ENCODE measurements around the gene SPATA21. TPM values are rescaled to one million over a fixed set of nuclear protein-coding genes. Genes with fewer than 3 reads are reported as not detected.

The SPATA21 gene
- polyA plus RNA-seq, 1 donor from 2014 or later, result 0.15 TPM

DNA sequence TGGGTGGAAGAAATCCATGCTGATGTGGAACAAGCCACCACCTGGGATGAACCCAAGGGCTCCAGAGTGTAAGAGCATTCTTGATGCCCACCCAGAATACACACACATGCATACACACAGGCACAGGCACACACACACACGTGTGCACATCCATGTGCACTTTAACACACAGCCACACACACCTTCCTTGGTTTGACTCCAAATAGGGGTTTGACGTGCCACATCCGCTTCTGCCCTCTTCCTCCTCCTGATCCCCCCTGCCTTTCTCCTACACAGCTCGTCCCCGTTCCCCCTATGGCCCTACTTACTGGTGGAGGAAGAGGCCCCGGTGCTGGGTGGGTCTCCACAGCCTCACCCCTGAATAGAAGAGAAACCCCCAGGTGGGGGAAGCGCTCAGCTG lies 16.0 kb downstream of the SPATA21 start:
- Histone ChIP-seq H3K27me3 (ENCODE audit: insufficient read depth, low read depth, low read length) (no peaks in the 10 kb centered on the region), H3K9me2 (ENCODE audit: insufficient read depth, low read length) (no peaks in the 10 kb centered on the region), H3K79me2 (replicated peaks; ENCODE audit: insufficient read depth, low read length) (no peaks in the 10 kb centered on the region), H3K4me2 (ENCODE audit: low read length) (no peak overlapping the region), H3K4me3 (ENCODE audit: low read length) (no peak overlapping the region), H3K27ac (ENCODE audit: low read length) (no peak overlapping the region), H3K36me3 (ENCODE audit: insufficient read depth, low read length) (no peaks in the 10 kb centered on the region), H3F3A (ENCODE audit: insufficient read depth, low read length, poor library complexity, severe bottlenecking) (no peaks in the 10 kb centered on the region), H3K9ac (ENCODE audit: low read length) (no peak overlapping the region), H2AFZ (ENCODE audit: low read depth, low read length) (no peak overlapping the region), H3K9me3 (ENCODE audit: low read length) (no peaks in the 10 kb centered on the region), H4K20me1 (ENCODE audit: insufficient read depth) (no peaks in the 10 kb centered on the region)
- TF ChIP-seq, protein P1, sequence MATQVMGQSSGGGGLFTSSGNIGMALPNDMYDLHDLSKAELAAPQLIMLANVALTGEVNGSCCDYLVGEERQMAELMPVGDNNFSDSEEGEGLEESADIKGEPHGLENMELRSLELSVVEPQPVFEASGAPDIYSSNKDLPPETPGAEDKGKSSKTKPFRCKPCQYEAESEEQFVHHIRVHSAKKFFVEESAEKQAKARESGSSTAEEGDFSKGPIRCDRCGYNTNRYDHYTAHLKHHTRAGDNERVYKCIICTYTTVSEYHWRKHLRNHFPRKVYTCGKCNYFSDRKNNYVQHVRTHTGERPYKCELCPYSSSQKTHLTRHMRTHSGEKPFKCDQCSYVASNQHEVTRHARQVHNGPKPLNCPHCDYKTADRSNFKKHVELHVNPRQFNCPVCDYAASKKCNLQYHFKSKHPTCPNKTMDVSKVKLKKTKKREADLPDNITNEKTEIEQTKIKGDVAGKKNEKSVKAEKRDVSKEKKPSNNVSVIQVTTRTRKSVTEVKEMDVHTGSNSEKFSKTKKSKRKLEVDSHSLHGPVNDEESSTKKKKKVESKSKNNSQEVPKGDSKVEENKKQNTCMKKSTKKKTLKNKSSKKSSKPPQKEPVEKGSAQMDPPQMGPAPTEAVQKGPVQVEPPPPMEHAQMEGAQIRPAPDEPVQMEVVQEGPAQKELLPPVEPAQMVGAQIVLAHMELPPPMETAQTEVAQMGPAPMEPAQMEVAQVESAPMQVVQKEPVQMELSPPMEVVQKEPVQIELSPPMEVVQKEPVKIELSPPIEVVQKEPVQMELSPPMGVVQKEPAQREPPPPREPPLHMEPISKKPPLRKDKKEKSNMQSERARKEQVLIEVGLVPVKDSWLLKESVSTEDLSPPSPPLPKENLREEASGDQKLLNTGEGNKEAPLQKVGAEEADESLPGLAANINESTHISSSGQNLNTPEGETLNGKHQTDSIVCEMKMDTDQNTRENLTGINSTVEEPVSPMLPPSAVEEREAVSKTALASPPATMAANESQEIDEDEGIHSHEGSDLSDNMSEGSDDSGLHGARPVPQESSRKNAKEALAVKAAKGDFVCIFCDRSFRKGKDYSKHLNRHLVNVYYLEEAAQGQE (IDR thresholded peaks at IDR 0.05; ENCODE audit: borderline replicate concordance), result no peak
- TF ChIP-seq CTCF (IDR thresholded peaks at IDR 0.05; ENCODE audit: poor library complexity, severe bottlenecking) (no peak), POLR2AphosphoS5 (IDR thresholded peaks at IDR 0.05) (no peak), TAF1 (IDR thresholded peaks at IDR 0.05; ENCODE audit: low read depth) (no peak), RAD21 (conservative IDR thresholded peaks at IDR 0.05) (no peak), SMC3 (conservative IDR thresholded peaks at IDR 0.05; ENCODE audit: poor library complexity) (no peak)

DNA sequence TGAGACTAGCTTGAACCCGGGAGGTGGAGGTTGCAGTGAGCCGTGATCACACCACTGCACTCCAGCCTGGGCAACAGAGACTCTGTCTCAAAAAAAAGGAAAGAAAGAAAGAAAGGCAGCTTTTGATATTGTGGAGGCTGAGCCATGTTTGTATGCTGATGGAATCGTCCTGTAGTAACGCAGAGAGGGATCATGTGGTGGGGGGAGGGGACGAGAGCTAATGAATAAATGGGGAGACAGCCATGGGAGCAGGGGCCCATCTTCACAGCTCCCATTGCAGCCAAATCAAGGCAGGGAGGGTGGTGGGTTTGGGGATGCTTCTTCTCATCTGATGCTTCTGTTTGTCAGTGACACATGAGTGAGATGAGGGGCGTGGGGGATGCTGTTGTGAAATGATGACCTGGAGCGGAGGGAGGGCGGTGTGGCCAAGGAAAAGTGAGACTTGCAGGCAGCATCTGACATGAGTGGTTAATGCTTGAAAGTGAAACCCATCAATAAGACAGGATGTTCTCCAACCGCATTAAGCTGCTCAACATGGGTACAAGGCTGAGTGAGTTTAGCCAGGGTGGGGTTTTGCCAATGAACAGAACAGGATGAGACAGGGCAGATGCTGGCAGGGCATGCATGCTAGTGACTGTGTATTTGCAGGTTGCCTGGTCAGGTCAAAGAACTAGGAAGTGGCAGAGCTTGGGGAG lies 16.7 kb downstream of the SPATA21 start:
- Histone ChIP-seq H3K27ac (ENCODE audit: low read length) (no peak overlapping the region), H3K9me2 (ENCODE audit: insufficient read depth, low read length) (no peaks in the 10 kb centered on the region), H3K36me3 (ENCODE audit: insufficient read depth, low read length) (no peaks in the 10 kb centered on the region), H3K9ac (ENCODE audit: low read length) (no peak overlapping the region), H4K20me1 (ENCODE audit: insufficient read depth) (no peaks in the 10 kb centered on the region), H3K27me3 (ENCODE audit: insufficient read depth, low read depth, low read length) (no peaks in the 10 kb centered on the region), H3F3A (ENCODE audit: insufficient read depth, low read length, poor library complexity, severe bottlenecking) (no peaks in the 10 kb centered on the region), H2AFZ (ENCODE audit: low read depth, low read length) (peak overlapping the region; percentile 25), H3K79me2 (replicated peaks; ENCODE audit: insufficient read depth, low read length) (no peaks in the 10 kb centered on the region), H3K4me3 (ENCODE audit: low read length) (no peak overlapping the region), H3K4me2 (ENCODE audit: low read length) (no peak overlapping the region), H3K9me3 (ENCODE audit: low read length) (no peaks in the 10 kb centered on the region)
- TF ChIP-seq POLR2AphosphoS5 (IDR thresholded peaks at IDR 0.05), result no peak
- no peak for TF ChIP-seq CTCF (IDR thresholded peaks at IDR 0.05; ENCODE audit: poor library complexity, severe bottlenecking)
- TF ChIP-seq RAD21 (conservative IDR thresholded peaks at IDR 0.05), result no peak
- no peak for TF ChIP-seq EP300 (conservative IDR thresholded peaks at IDR 0.05; ENCODE audit: poor library complexity, severe bottlenecking)
- TF ChIP-seq TAF1 (IDR thresholded peaks at IDR 0.05; ENCODE audit: low read depth), result no peak
- TF ChIP-seq, protein P1 (IDR thresholded peaks at IDR 0.05; ENCODE audit: borderline replicate concordance), result no peak
- TF ChIP-seq SMC3 (conservative IDR thresholded peaks at IDR 0.05; ENCODE audit: poor library complexity), result no peak

Data from neural cell (in vitro differentiated cells).